Neuron (in vitro differentiated cells): ENCODE measurements around the gene C1orf116.

ENCODE experiments used
- H2AFZ ChIP-seq: one replicate; pipeline ENCODE4 v1.6.1; 2013; ENCODE audit warnings: low read depth, mild to moderate bottlenecking, inconsistent platforms, low read length, moderate library complexity
- H3K27me3 ChIP-seq: one replicate; pipeline ENCODE4 v1.6.1; 2013; ENCODE audit warnings: low read length; ENCODE audit not compliant: insufficient read depth
- H3K36me3 ChIP-seq: one replicate; pipeline ENCODE4 v1.6.1; 2013; ENCODE audit warnings: low read length; ENCODE audit not compliant: insufficient read depth
- H3K4me1 ChIP-seq: one replicate; pipeline ENCODE4 v1.6.1; 2013; ENCODE audit warnings: low read length; ENCODE audit not compliant: insufficient read depth
- H3K4me3 ChIP-seq: 2 replicates; pipeline ENCODE4 v1.5.1; 2013; ENCODE audit warnings: mild to moderate bottlenecking, low read length, moderate library complexity
- H3K9me3 ChIP-seq: one replicate; pipeline ENCODE4 v1.6.1; 2013; ENCODE audit warnings: low read length

Gene C1orf116

DNA sequence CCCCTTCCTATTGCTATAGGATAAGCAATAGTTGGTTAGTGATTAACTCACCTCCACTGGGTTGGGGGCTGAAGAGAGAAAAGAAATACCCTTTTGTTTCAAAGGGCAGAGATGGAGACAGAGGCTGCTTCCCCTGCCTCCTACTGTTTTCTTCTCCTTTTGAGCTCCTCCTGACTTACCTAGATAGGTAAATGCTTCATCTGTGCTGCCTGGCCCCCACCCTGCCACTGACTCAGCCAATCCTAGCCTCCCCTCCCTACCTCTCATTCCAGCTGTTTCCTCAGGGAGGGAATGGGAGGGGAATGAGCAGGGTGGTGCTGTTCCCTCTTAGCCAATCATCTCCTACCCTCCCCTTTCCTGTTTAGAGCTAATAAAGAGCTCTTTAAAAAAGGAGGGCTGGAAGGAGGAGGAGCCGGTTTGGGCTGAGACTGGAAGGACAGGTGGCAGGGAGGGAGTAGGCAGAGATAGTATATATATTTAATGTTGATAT, at the start of gene C1orf116:
TSS of gene C1orf116 (minus strand) at position 229 of the 490 bp plus-strand sequence. CDS start 5,158 bp downstream, outside the sequence.
- no peaks in the 10 kb centered on the region for H3K9me3 ChIP-seq
- H3K36me3 ChIP-seq: no peaks in the 10 kb centered on the region
- H3K4me3 ChIP-seq: no peak within 1 kb of the TSS
- no peaks in the 10 kb centered on the region for H3K4me1 ChIP-seq
- peaks cover 44% of the 10 kb centered on the region for H3K27me3 ChIP-seq
- no peak within 1 kb of the TSS for H2AFZ ChIP-seq

- no peaks in the 10 kb centered on the region for H3K27me3 ChIP-seq
Observed at GRCh38 chr1:207081806-207082205, 49.2 kb upstream of the C1orf116 start.

GRCh38 chr1:207081088-207081487, 48.5 kb upstream of the C1orf116 start:
- no peaks in the 10 kb centered on the region for H3K4me1 ChIP-seq
- no peaks in the 10 kb centered on the region for H3K36me3 ChIP-seq
- no peaks in the 10 kb centered on the region for H3K27me3 ChIP-seq
- no peak overlapping the region for H3K4me3 ChIP-seq
- H3K9me3 ChIP-seq: no peaks in the 10 kb centered on the region
- H2AFZ ChIP-seq: no peak overlapping the region

More at GRCh38 chr1:207081806-207082205, 49.2 kb upstream of the C1orf116 start:
- Histone ChIP-seq H3K4me1 (no peaks in the 10 kb centered on the region), H2AFZ (no peak overlapping the region), H3K4me3 (no peak overlapping the region), H3K9me3 (no peaks in the 10 kb centered on the region), H3K36me3 (no peaks in the 10 kb centered on the region)

DNA sequence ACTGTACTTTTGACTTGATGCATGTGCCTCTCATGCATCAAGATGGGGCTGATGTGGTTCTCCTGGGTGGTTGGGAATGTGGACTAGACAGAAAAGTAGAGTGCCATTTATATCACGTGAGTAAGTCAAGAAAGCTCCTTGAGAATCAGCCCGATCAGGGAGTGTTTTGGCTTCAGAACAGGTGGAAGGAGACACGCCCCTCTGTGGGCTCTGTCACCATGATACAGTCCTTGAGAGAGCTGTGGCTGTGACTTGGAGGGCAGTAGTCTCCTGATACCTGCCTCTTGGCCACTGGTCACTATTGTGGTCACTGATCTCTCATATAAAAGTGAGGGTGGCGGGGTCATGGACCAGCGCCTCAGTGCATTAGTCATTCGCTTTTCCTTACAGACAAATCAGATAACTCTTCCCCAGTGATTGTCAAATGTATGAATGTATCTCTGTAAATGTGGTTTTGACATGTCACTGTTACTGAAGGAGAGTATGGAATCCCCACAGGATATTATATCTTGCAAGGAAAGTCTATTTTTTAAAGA, 47.2 kb upstream of the C1orf116 start:
- Histone ChIP-seq H3K27me3 (no peaks in the 10 kb centered on the region), H3K9me3 (no peaks in the 10 kb centered on the region), H3K36me3 (no peaks in the 10 kb centered on the region), H2AFZ (no peak overlapping the region), H3K4me3 (no peak overlapping the region), H3K4me1 (no peaks in the 10 kb centered on the region)

DNA sequence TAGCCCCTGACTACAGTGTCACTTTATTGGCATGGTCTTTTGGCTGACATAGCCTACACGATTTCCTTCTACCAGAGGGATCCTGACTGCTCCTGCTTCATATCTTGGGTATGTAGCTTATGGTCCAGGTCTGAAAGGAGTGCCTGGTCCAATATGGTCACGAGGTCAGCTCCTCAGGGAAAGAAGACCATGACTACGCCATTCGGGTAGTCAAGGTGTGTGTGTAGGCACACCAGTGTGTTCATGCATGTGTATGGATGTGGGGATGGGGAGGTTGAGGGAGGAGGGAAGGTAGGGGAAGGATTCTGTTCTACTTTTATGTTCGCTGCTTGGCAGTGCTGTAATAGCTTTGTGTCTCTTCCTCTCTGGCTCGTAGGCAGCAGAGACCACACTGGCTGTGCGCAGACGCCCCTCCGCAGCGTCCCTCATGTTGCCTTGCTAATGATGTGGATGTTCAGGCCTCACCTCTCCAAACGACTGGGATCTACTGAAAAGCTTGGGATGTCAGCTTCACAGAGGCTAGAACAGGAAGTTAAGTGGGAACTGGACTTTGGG, 46.1 kb upstream of the C1orf116 start:
- Histone ChIP-seq H2AFZ (no peak overlapping the region), H3K4me3 (no peak overlapping the region), H3K9me3 (no peaks in the 10 kb centered on the region), H3K27me3 (no peaks in the 10 kb centered on the region), H3K4me1 (no peaks in the 10 kb centered on the region), H3K36me3 (no peaks in the 10 kb centered on the region)

DNA sequence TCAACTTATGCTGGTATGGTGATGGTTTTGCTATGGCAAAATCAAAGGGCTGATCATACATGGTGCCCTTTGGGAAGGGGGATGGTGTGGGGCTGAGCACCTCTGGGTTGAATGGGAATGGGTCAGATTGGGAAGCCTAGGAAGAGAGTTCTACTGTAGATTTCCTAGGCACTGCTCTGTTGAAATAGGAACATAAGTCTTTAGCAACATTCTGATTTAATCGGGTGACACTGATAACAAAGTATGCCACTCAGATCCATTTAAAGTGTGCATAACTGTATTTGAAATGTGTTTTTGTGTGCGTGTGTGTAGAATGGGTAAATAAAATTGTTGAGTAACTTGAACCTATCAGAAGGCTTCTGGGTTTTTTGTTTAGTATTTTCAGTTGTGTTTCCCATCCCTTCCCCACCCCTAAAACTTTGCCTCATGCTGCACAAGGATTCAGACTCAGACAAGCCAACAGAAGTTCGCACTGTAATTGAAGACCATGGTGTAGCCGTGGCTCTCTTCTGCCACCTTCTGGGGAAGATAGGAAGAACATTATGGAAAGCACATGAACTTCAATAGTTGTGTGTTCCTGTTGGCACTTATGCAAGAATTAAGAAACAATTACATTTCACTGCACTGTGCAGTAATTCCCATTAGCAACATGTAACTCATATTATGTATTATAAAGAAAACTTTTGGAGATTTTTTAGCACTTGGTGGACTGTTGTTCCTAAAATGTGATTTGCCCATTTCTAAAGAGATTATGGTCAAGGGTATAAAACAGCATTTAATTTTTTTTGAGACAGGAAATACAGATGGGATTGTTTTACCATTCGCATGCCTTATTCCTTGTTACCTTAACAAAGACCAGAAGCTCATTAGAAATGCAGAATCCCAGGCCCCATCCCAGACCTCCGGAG, 45.2 kb upstream of the C1orf116 start:
- Histone ChIP-seq H3K9me3 (no peaks in the 10 kb centered on the region), H3K4me3 (no peak overlapping the region), H2AFZ (no peak overlapping the region), H3K36me3 (no peaks in the 10 kb centered on the region), H3K4me1 (no peaks in the 10 kb centered on the region), H3K27me3 (no peaks in the 10 kb centered on the region)

GRCh38 chr1:207077012-207077411, 44.5 kb upstream of the C1orf116 start:
- Histone ChIP-seq H3K4me1 (no peaks in the 10 kb centered on the region), H3K4me3 (no peak overlapping the region), H2AFZ (no peak overlapping the region), H3K27me3 (no peaks in the 10 kb centered on the region), H3K36me3 (peaks cover 3% of the 10 kb centered on the region), H3K9me3 (no peaks in the 10 kb centered on the region)

DNA sequence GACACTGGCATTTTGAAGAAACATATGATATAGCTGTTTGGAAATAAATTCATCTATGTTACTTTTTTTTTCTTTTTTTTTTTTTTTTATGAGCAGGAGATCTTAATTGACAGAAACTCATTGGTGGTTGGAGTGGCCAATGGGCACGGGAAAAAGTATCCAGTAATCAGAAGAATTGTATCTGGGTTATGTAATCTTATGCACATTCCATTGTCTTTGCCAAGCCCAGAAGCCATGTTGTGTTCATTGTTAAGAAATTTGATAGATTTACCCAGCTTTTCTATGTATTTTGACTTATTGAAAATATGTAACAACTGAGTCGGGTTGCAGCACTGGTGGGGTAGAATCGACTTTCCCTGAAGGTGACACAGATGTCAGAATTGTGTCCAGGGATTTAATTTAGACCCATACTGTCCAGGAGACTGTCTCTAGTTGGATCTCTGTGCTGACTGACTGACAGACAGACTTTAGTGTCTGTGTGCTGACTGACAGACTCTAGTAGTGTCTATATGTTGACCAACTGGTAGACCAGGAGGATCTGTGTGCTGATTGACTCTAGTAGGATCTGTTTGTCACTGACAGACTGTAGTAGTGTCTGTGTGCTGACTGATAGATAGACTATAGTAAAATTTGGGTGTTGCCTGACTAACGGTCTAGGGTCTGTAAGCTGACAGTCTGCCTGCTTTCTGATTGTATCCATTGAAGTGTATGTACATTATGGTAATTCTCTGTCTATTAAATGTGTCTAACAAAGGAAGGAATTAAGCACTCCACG, 43.8 kb upstream of the C1orf116 start:
- H2AFZ ChIP-seq: no peak overlapping the region
- H3K4me3 ChIP-seq: no peak overlapping the region
- no peaks in the 10 kb centered on the region for H3K27me3 ChIP-seq
- H3K9me3 ChIP-seq: no peaks in the 10 kb centered on the region
- no peaks in the 10 kb centered on the region for H3K4me1 ChIP-seq
- H3K36me3 ChIP-seq: peaks cover 4% of the 10 kb centered on the region

DNA sequence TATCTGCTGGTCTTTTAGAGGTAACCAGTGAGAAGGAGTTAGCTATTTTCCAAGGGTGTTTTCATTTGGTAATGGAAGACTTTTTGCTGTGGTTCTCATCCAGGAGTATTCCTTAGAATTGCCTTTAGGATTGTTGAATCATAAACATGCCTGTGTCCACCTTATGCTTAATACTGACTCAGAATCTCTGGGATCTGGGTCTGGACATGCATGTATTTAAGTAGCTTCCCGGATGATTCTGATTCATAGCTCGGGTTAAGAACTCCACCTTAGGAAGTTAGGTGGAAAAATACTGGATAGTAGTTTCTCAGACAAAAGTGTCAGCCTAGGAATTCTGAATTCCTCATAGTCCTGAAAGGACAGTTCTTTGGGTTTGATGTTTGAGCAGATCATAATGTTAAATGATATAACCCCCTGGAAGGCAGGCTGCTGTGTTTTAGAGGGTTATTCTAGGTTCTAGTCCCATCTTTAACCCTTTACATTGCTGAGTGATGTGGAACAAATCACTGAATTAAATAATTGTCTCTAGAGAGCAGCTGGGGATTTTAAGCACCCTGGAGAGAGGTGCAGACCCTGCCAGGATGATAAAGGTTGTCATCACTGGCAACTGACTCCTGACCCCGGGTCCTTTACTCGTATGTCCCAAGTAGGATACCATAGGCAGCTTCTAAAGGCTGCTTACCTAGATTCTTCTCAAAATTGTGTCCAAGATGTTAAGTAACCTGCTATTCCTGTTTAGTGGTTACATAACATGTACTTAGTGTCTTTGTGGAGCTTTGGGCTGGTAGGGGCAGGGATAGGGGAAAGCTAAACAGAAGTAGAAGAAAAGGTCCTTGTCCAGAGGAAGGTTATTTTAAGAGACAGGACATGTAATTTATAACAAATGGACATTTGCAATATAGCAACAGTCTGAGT, 41.6 kb upstream of the C1orf116 start:
- H3K9me3 ChIP-seq: no peaks in the 10 kb centered on the region
- H3K4me1 ChIP-seq: no peaks in the 10 kb centered on the region
- no peak overlapping the region for H2AFZ ChIP-seq
- no peaks in the 10 kb centered on the region for H3K27me3 ChIP-seq
- peaks cover 7% of the 10 kb centered on the region for H3K36me3 ChIP-seq
- no peak overlapping the region for H3K4me3 ChIP-seq

- Histone ChIP-seq H3K27me3 (no peaks in the 10 kb centered on the region), H3K4me1 (no peaks in the 10 kb centered on the region), H2AFZ (no peak overlapping the region), H3K9me3 (no peaks in the 10 kb centered on the region), H3K36me3 (peaks cover 15% of the 10 kb centered on the region), H3K4me3 (no peak overlapping the region)
Observed at GRCh38 chr1:207072233-207072632, 39.7 kb upstream of the C1orf116 start.

- no peaks in the 10 kb centered on the region for H3K9me3 ChIP-seq
- H3K4me3 ChIP-seq: no peak overlapping the region
- H2AFZ ChIP-seq: no peak overlapping the region
- H3K4me1 ChIP-seq: no peaks in the 10 kb centered on the region
- H3K27me3 ChIP-seq: no peaks in the 10 kb centered on the region
- peaks cover 15% of the 10 kb centered on the region for H3K36me3 ChIP-seq
Observed at GRCh38 chr1:207071426-207071825, 38.9 kb upstream of the C1orf116 start.

DNA sequence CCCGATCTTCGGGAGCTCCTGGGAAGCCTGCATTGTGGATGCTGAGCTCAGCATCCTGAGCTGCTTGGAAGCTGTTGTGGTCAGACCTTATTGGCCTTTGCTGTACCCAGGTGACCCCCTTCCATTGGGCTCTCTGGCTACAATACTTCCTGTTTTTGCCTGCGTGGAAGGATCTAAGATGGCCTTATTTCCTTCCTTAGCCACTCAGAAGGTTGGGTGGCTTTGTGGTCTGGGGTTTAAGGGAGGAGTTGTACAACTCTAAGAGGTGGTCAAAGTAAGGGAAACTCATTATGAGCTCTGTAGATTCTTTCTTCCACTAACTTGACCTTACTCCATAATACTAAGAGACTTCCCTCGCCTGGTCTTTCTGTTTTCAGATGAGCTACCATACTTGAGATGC, 38.3 kb upstream of the C1orf116 start:
- Histone ChIP-seq H3K4me3 (no peak overlapping the region), H3K9me3 (no peaks in the 10 kb centered on the region), H3K27me3 (no peaks in the 10 kb centered on the region), H2AFZ (no peak overlapping the region), H3K4me1 (no peaks in the 10 kb centered on the region), H3K36me3 (peaks cover 19% of the 10 kb centered on the region)
